ENCODE data around the gene ERAS. TPM values are rescaled to one million over a fixed set of nuclear protein-coding genes. Genes with fewer than 3 reads are reported as not detected.

The ERAS gene
- total and polyA plus RNA-seq, 12 donors, result 0.11 to 0.20 TPM; not detected in 10

DNA sequence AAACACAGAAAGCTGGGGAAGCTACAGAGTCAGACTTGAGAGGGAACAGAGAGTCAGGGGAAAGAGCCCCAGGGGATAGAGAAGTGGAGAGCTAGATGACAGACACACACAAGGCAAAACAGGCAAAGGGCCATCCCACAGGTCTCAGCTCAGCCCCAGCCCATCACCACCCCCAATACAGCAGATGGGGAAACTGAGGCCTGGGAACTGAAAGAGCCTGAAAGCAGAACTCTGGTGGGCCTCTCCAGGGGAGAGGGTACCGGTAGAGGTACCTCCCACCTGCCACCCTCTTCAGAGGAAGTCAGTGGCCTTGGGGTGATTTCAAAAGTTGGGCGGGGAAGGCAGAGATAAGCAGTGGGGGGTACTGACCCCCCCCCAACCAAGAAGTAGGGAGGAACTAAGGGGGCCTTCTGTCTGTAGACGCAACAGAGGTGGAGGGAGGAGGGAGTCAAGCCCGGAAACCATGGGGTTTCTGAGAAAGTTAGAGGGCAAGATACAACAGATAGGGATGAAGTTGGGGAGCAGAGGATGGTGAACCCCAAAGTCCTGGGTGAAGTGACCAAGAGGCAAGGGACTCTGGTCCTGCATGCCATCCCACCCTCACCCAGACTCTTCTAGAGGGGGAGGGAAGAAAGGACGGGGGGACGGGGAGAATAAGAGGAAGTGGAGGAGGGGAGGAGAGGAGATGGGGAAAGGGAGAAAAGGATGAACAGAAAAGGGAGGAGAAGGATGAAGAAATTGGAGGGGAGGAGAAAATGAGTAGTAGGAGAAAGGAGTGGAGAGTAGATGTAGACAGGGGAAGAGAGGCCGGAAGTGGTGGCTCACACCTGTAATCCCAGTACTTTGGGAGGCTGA, 36.7 kb upstream of the ERAS start:
- WGBS, 4 donors, result 48 to 70% (median 57%) methylated on average over 5 to 7 of the region's 7 CpGs
- no peaks in the 10 kb centered on the region for H3K4me1 ChIP-seq (replicated peaks in 1 of 2)
- TF ChIP-seq, protein P1, sequence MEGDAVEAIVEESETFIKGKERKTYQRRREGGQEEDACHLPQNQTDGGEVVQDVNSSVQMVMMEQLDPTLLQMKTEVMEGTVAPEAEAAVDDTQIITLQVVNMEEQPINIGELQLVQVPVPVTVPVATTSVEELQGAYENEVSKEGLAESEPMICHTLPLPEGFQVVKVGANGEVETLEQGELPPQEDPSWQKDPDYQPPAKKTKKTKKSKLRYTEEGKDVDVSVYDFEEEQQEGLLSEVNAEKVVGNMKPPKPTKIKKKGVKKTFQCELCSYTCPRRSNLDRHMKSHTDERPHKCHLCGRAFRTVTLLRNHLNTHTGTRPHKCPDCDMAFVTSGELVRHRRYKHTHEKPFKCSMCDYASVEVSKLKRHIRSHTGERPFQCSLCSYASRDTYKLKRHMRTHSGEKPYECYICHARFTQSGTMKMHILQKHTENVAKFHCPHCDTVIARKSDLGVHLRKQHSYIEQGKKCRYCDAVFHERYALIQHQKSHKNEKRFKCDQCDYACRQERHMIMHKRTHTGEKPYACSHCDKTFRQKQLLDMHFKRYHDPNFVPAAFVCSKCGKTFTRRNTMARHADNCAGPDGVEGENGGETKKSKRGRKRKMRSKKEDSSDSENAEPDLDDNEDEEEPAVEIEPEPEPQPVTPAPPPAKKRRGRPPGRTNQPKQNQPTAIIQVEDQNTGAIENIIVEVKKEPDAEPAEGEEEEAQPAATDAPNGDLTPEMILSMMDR (IDR thresholded peaks at IDR 0.05), result no peak
- no peak for TF ChIP-seq POLR2A (IDR thresholded peaks at IDR 0.05)
- intact Hi-C loops (cut with DNase I), result loop anchor here in 1 of 2 donors (10.0 kb wide), 1 partner anchor 115 kb away; no protein-coding TSS in a partner anchor
- no peak overlapping the region for H3K4me3 ChIP-seq
- no peak overlapping the region for H3K27ac ChIP-seq
- no peaks in the 10 kb centered on the region for H3K36me3 ChIP-seq (replicated peaks in 1 of 2)
- DNase-seq, result no peak
- H3K9me3 ChIP-seq (replicated peaks in 1 of 3), result no peaks in the 10 kb centered on the region
- peaks cover 11% of the 10 kb centered on the region for H3K27me3 ChIP-seq

DNA sequence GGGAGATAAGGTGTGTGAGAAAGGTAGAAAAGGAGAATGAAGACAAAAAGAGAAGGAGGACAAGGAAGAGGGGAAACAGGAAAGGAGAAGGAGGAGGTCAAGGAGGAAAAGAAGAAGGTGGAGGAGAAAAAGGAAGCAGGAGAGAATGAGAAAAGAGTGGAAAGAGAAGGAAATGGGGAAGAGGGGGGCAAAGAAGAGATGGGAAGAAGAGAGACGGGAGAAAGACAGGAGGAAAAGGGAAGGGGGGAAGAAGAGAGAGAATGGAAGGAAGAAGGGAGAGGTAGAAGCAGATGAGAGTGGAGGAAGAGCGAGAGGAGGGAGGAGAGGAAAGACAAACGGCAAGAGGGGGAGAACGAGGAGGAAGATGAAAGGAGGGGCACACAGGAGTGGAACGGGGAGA, 35.8 kb upstream of the ERAS start:
- no peak for DNase-seq
- Histone ChIP-seq H3K27ac (no peak overlapping the region), H3K4me3 (no peak overlapping the region), H3K36me3 (replicated peaks in 1 of 2) (no peaks in the 10 kb centered on the region), H3K27me3 (peaks cover 11% of the 10 kb centered on the region), H3K9me3 (replicated peaks in 1 of 3) (no peaks in the 10 kb centered on the region), H3K4me1 (replicated peaks in 1 of 2) (no peaks in the 10 kb centered on the region)
- TF ChIP-seq, protein P1 (IDR thresholded peaks at IDR 0.05), result no peak
- TF ChIP-seq POLR2A (IDR thresholded peaks at IDR 0.05), result no peak
- WGBS, 4 donors, result 54 to 64% (median 58%) methylated on average over 5 of the region's 5 CpGs
- intact Hi-C loops (cut with DNase I), result loop anchor here in 1 of 2 donors (10.0 kb wide), 1 partner anchor 114 kb away; no protein-coding TSS in a partner anchor

DNA sequence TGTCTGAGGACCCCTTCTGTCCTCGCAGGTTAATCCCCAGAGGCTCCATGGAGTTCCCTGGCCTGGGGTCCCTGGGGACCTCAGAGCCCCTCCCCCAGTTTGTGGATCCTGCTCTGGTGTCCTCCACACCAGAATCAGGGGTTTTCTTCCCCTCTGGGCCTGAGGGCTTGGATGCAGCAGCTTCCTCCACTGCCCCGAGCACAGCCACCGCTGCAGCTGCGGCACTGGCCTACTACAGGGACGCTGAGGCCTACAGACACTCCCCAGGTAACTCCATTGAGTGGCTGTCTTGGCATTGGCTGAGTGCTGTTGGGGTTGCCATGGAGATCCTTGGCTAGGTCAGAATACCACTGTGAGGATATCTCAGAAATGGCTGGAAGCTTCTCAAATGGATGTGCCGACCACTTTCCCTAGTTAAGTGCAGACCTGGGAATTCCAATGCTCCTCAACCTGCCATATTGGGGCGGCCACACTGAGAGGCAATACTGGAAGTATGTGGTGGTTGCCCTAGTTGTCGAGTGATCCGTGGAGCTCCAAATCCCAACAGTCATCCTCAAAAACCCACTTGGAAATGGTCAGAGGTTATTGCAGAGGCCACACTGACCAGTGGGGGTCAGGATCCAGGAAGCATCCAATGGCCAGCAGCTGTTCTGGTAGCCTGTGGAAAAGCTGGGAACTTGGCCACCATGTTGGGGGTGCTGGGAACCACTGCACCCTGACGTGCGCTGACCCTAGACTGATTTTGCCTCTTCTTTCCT, 35.1 kb upstream of the ERAS start:
- intact Hi-C loops (cut with DNase I), result loop anchor here in 1 of 2 donors (10.0 kb wide), 1 partner anchor 114 kb away; no protein-coding TSS in a partner anchor
- H3K9me3 ChIP-seq (replicated peaks in 1 of 3), result no peaks in the 10 kb centered on the region
- H3K4me1 ChIP-seq (replicated peaks in 1 of 2), result no peaks in the 10 kb centered on the region
- no peak overlapping the region for H3K4me3 ChIP-seq
- 81 to 90% (median 88%) methylated on average over 11 of the region's 11 CpGs; no CpG with 5 or more reads in 1 of the 4 donors for WGBS, 4 donors
- no peaks in the 10 kb centered on the region for H3K36me3 ChIP-seq (replicated peaks in 1 of 2)
- TF ChIP-seq, protein P1 (IDR thresholded peaks at IDR 0.05), result no peak
- no peak for TF ChIP-seq POLR2A (IDR thresholded peaks at IDR 0.05)
- H3K27ac ChIP-seq, result no peak overlapping the region
- no peak for DNase-seq
- peaks cover 11% of the 10 kb centered on the region for H3K27me3 ChIP-seq

DNA sequence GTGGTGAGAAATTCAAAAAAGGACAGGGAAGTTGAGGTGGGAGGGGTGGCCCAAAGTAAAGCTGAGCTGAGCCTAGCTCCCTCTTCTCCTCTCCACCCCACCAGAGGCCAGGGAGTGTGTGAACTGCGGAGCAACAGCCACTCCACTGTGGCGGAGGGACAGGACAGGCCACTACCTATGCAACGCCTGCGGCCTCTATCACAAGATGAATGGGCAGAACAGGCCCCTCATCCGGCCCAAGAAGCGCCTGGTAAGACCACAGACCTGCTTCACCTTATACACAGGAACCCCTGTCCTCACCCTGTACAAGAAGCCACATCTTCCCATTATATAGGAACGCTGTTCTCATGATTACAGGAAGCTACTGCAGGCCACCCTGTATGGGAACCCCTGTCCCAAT, 34.1 kb upstream of the ERAS start:
- intact Hi-C loops (cut with DNase I), result loop anchor here in 1 of 2 donors (10.0 kb wide), 1 partner anchor 113 kb away; no protein-coding TSS in a partner anchor
- no peaks in the 10 kb centered on the region for H3K36me3 ChIP-seq (replicated peaks in 1 of 2)
- TF ChIP-seq, protein P1 (IDR thresholded peaks at IDR 0.05), result no peak
- no peak for TF ChIP-seq POLR2A (IDR thresholded peaks at IDR 0.05)
- 75 to 88% (median 79%) methylated on average over 6 to 7 of the region's 7 CpGs for WGBS, 4 donors
- H3K27me3 ChIP-seq, result peaks cover 11% of the 10 kb centered on the region
- H3K9me3 ChIP-seq (replicated peaks in 1 of 3), result no peaks in the 10 kb centered on the region
- no peak overlapping the region for H3K27ac ChIP-seq
- no peak for DNase-seq
- no peaks in the 10 kb centered on the region for H3K4me1 ChIP-seq (replicated peaks in 1 of 2)
- H3K4me3 ChIP-seq, result no peak overlapping the region
